OCI-LY7 (cell line): ENCODE data around the gene SNAPIN. TPM values are rescaled to one million over a fixed set of nuclear protein-coding genes. Genes with fewer than 3 reads are reported as not detected.

Source experiments
- BruUV-seq: library from RNA; stranded (reverse); fragments of 400-500 nt; replicated peaks from 2 replicates; lab custom pipeline; 2021; lab: Mats Ljungman, UMichigan
- CTCF ChIA-PET: fragments of 300-600 bp; sonication (Branson Sonifier 250); formaldehyde crosslinking; loops from one replicate; lab custom pipeline; 2022; ENCODE audit warnings: antibody characterized with exemption; ENCODE audit not compliant: unreplicated experiment; lab: Charles Lee
- POLR2A ChIA-PET: fragments of 300-600 bp; sonication (Branson Sonifier 250); formaldehyde crosslinking; loops from one replicate; lab custom pipeline; 2022; ENCODE audit warnings: antibody characterized with exemption; lab: Charles Lee
- DNase-seq: peaks from one replicate; pipeline ENCODE4 v3.0.0-alpha.2; 2015; ENCODE audit warnings: low spot score
- H2AFZ ChIP-seq: fragments of 200-600 bp; sonication (generic), shearing (Covaris generic); 2 replicates; pipeline ENCODE4 v1.6.1; 2014; ENCODE audit warnings: mild to moderate bottlenecking, antibody characterized with exemption, low read length, moderate library complexity
- H3K27ac ChIP-seq: fragments of 200-600 bp; sonication (generic); 2 replicates; pipeline ENCODE4 v1.5.1; 2014; ENCODE audit warnings: mixed run types, low read depth, mild to moderate bottlenecking, moderate library complexity, low read length, inconsistent platforms; ENCODE audit not compliant: poor library complexity, severe bottlenecking
- H3K36me3 ChIP-seq: fragments of 200-600 bp; sonication (generic); 2 replicates; pipeline ENCODE4 v1.6.1; 2014; ENCODE audit warnings: mild to moderate bottlenecking, antibody characterized with exemption, low read length, moderate library complexity, mixed read lengths; ENCODE audit not compliant: insufficient read depth
- H3K4me1 ChIP-seq: fragments of 200-600 bp; sonication (generic); 2 replicates; pipeline ENCODE4 v1.5.1; 2014; ENCODE audit warnings: mild to moderate bottlenecking, low read length; ENCODE audit not compliant: insufficient read depth, poor library complexity, severe bottlenecking
- H3K4me2 ChIP-seq: fragments of 200-600 bp; sonication (generic); 2 replicates; pipeline ENCODE4 v1.6.1; 2014; ENCODE audit warnings: mild to moderate bottlenecking, low read length
- H3K4me3 ChIP-seq: fragments of 200-600 bp; sonication (generic); 2 replicates; pipeline ENCODE4 v1.5.1; 2014; ENCODE audit warnings: mild to moderate bottlenecking, low read depth, low read length; ENCODE audit not compliant: poor library complexity, severe bottlenecking
- H3K79me2 ChIP-seq: fragments of 200-600 bp; sonication (generic); 2 replicates; pipeline ENCODE4 v1.6.1; 2016; ENCODE audit warnings: low read depth, mild to moderate bottlenecking, low read length, moderate library complexity, mixed read lengths; ENCODE audit not compliant: insufficient read depth
- H3K9me2 ChIP-seq: fragments of 200-600 bp; sonication (generic); 2 replicates; pipeline ENCODE4 v1.6.1; 2016; ENCODE audit warnings: mild to moderate bottlenecking, low read length, mixed read lengths; ENCODE audit not compliant: insufficient read depth
- H3K9me3 ChIP-seq: fragments of 200-600 bp; sonication (generic); 2 replicates; pipeline ENCODE4 v1.6.1; 2014; ENCODE audit warnings: mild to moderate bottlenecking, mixed run types, low read length, mixed read lengths
- H4K20me1 ChIP-seq: fragments of 200-600 bp; sonication (generic); 2 replicates; pipeline ENCODE4 v1.6.1; 2014; ENCODE audit warnings: mild to moderate bottlenecking, antibody characterized with exemption, low read length, moderate library complexity, mixed read lengths; ENCODE audit not compliant: insufficient read depth
- CTCF ChIP-seq: fragments of 200-600 bp; sonication (generic); conservative IDR thresholded peaks from 2 replicates; pipeline ENCODE4 v1.5.1; 2014; ENCODE audit warnings: mild to moderate bottlenecking, antibody characterized with exemption, low read length, moderate library complexity, mixed read lengths
- EZH2phosphoT487 ChIP-seq: fragments of 200-600 bp; sonication (generic); IDR thresholded peaks from 2 replicates; pipeline ENCODE4 v1.6.1; 2018; ENCODE audit warnings: low read depth, borderline replicate concordance, mild to moderate bottlenecking, mixed run types, antibody characterized with exemption, low read length, moderate library complexity, mixed read lengths
- intact Hi-C: fragments of 100-400 bp; cut with micrococcal nuclease; formaldehyde crosslinking; loops from one replicate; pipeline ENCODE4 v1.10.0; 2022; ENCODE audit not compliant: unreplicated experiment
- total RNA-seq, 2 experiments: library from RNA; depleted of rRNA in 1 of 2; stranded (reverse); fragments of >200 nt in 1 of 2; shearing (Covaris generic) in 1 of 2; gene quantifications; 2 replicates each; pipeline ENCODE4 v1.2.3, GENCODE V29; 2014 to 2022

The SNAPIN gene
- total RNA-seq, 2 experiments from 2014 or later: 31.1 to 44.5 TPM

- H3K4me2 ChIP-seq: no peak within 1 kb of the TSS
- H3K79me2 ChIP-seq: no peaks in the 10 kb centered on the region
- intact Hi-C loops: no loop called here
- TF ChIP-seq CTCF: no peak
- TF ChIP-seq EZH2phosphoT487: no peak
- no peaks in the 10 kb centered on the region for H3K9me2 ChIP-seq
- ChIA-PET CTCF (interaction anchor here (0.6 kb wide), 1 partner anchor 39 kb away, joined by 3 read pairs; no protein-coding TSS in a partner anchor), POLR2A (no interaction called here)
- H4K20me1 ChIP-seq: no peaks in the 10 kb centered on the region
- BruUV-seq: no TSS peak
- no peaks in the 10 kb centered on the region for H3K9me3 ChIP-seq
- no peak within 1 kb of the TSS for H3K27ac ChIP-seq
- no peak for DNase-seq
- peaks cover 5% of the 10 kb centered on the region; the same call in 1 of the 2 replicates for H3K36me3 ChIP-seq
- no peak within 1 kb of the TSS for H2AFZ ChIP-seq
- H3K4me1 ChIP-seq: peaks cover 5% of the 10 kb centered on the region
- no peak within 1 kb of the TSS for H3K4me3 ChIP-seq
Observed at GRCh38 chr1:153616144-153616916, 42.2 kb upstream of the SNAPIN start, which contains the start of gene S100A14. TSS of gene S100A14 (minus strand) at chr1:153616325. CDS start at chr1:153615858, 467 bp downstream.

GRCh38 chr1:153616917-153617311 is 41.6 kb upstream of the SNAPIN start:
- ChIA-PET POLR2A (no interaction called here), CTCF (interaction anchor here (0.6 kb wide), 1 partner anchor 39 kb away, joined by 3 read pairs; no protein-coding TSS in a partner anchor)
- intact Hi-C loops: loop anchor here (1.0 kb wide), 1 partner anchor 45 kb away; no protein-coding TSS in a partner anchor
- Histone ChIP-seq H4K20me1 (no peaks in the 10 kb centered on the region), H3K4me3 (no peak overlapping the region), H3K36me3 (peaks cover 5% of the 10 kb centered on the region; the same call in 1 of the 2 replicates), H3K9me3 (no peaks in the 10 kb centered on the region), H2AFZ (no peak overlapping the region), H3K79me2 (no peaks in the 10 kb centered on the region), H3K27ac (no peak overlapping the region), H3K4me2 (no peak overlapping the region), H3K4me1 (peaks cover 5% of the 10 kb centered on the region), H3K9me2 (no peaks in the 10 kb centered on the region)
- BruUV-seq: no TSS peak
- TF ChIP-seq CTCF (no peak), EZH2phosphoT487 (no peak)
- no peak for DNase-seq
